WTC11 (cell line): ENCODE data around the gene HINT3. TPM values are rescaled to one million over a fixed set of nuclear protein-coding genes. Genes with fewer than 3 reads are reported as not detected.

Source experiments
- ATAC-seq: fragments of 200-7000 bp; cut with Tn5 transposase; 2 replicates; pipeline ENCODE4 v1.10.0; 2021; ENCODE audit warnings: mild to moderate bottlenecking, moderate library complexity
- CTCF ChIA-PET: fragments of 300-600 bp; sonication (Branson Sonifier 250); formaldehyde crosslinking; loops from one replicate; lab custom pipeline; 2021; ENCODE audit warnings: antibody characterized with exemption; lab: Charles Lee
- POLR2A ChIA-PET: fragments of 350-600 bp; sonication (Branson Sonifier 250); formaldehyde crosslinking; loops from one replicate; lab custom pipeline; 2021; ENCODE audit warnings: antibody characterized with exemption; lab: Charles Lee
- DNase-seq: peaks from one replicate; pipeline ENCODE4 v3.0.0; 2021; ENCODE audit warnings: low spot score
- H3K27ac Mint-ChIP-seq: 2 replicates; pipeline ENCODE4 v1.8.0; 2021; ENCODE audit warnings: mixed read lengths
- H3K27me3 Mint-ChIP-seq: 2 replicates; pipeline ENCODE4 v1.8.0; 2021; ENCODE audit warnings: low read depth, mild to moderate bottlenecking, moderate library complexity, mixed read lengths
- H3K36me3 Mint-ChIP-seq: 2 replicates; pipeline ENCODE4 v1.8.0; 2021; ENCODE audit warnings: mixed read lengths
- H3K4me1 Mint-ChIP-seq: 2 replicates; pipeline ENCODE4 v1.8.0; 2022; ENCODE audit warnings: mixed read lengths
- H3K4me3 Mint-ChIP-seq: 2 replicates; pipeline ENCODE4 v1.8.0; 2021; ENCODE audit warnings: mild to moderate bottlenecking, moderate library complexity, mixed read lengths
- H3K9me3 Mint-ChIP-seq: 2 replicates; pipeline ENCODE4 v1.8.0; 2021; ENCODE audit warnings: mixed read lengths
- ATF3 ChIP-seq: sonication (generic); formaldehyde crosslinking; conservative IDR thresholded peaks from 2 replicates; pipeline ENCODE4 v1.8.1; 2022; ENCODE audit warnings: mild to moderate bottlenecking, missing genetic modification reagents
- E2F1 ChIP-seq: sonication (generic); formaldehyde crosslinking; IDR thresholded peaks from 2 replicates; pipeline ENCODE4 v1.8.0; 2022; ENCODE audit warnings: mild to moderate bottlenecking, missing genetic modification reagents
- ESRRA ChIP-seq: sonication (generic); formaldehyde crosslinking; IDR thresholded peaks from 2 replicates; pipeline ENCODE4 v1.8.1; 2022; ENCODE audit warnings: mild to moderate bottlenecking, missing genetic modification reagents, borderline replicate concordance
- FOXK1 ChIP-seq: sonication (generic); formaldehyde crosslinking; IDR thresholded peaks from 2 replicates; pipeline ENCODE4 v1.8.0; 2022; ENCODE audit warnings: mild to moderate bottlenecking, moderate library complexity, missing genetic modification reagents
- IRF1 ChIP-seq: sonication (generic); formaldehyde crosslinking; IDR thresholded peaks from 2 replicates; pipeline ENCODE4 v1.8.0; 2023; ENCODE audit warnings: missing genetic modification reagents
- NFE2L1 ChIP-seq: sonication (generic); formaldehyde crosslinking; IDR thresholded peaks from 2 replicates; pipeline ENCODE4 v1.8.1; 2023; ENCODE audit warnings: missing genetic modification reagents
- NFYB ChIP-seq: sonication (generic); formaldehyde crosslinking; conservative IDR thresholded peaks from 2 replicates; pipeline ENCODE4 v1.8.0; 2022; ENCODE audit warnings: low read depth, missing genetic modification reagents
- OVOL2 ChIP-seq: fragments of 250-450 bp; sonication (Bioruptor Pico); IDR thresholded peaks from 2 replicates; pipeline ENCODE4 v1.9.0; 2021; ENCODE audit warnings: mild to moderate bottlenecking, borderline replicate concordance
- PREB ChIP-seq: sonication (generic); formaldehyde crosslinking; IDR thresholded peaks from 2 replicates; pipeline ENCODE4 v1.8.1; 2022; ENCODE audit warnings: mild to moderate bottlenecking, missing genetic modification reagents, moderate library complexity, borderline replicate concordance
- RELA ChIP-seq: sonication (generic); formaldehyde crosslinking; IDR thresholded peaks from 2 replicates; pipeline ENCODE4 v1.8.1; 2022; ENCODE audit warnings: missing genetic modification reagents, mild to moderate bottlenecking, borderline replicate concordance
- SOX15 ChIP-seq: fragments of 250-450 bp; sonication (Bioruptor Pico); IDR thresholded peaks from 2 replicates; pipeline ENCODE4 v1.9.0; 2021; ENCODE audit warnings: mild to moderate bottlenecking
- ZNF232 ChIP-seq: sonication (generic); formaldehyde crosslinking; IDR thresholded peaks from 2 replicates; pipeline ENCODE4 v1.8.0; 2022; ENCODE audit warnings: mild to moderate bottlenecking, missing genetic modification reagents
- ZNF263 ChIP-seq: sonication (generic); formaldehyde crosslinking; IDR thresholded peaks from 2 replicates; pipeline ENCODE4 v1.8.1; 2022; ENCODE audit warnings: low read depth, mild to moderate bottlenecking, moderate library complexity, missing genetic modification reagents
- ZNF423 ChIP-seq: fragments of 250-450 bp; sonication (Bioruptor Pico); IDR thresholded peaks from 2 replicates; pipeline ENCODE4 v2.1.2; 2022; ENCODE audit warnings: mild to moderate bottlenecking, moderate library complexity
- total RNA-seq: library from RNA; stranded (reverse); gene quantifications from 3 replicates; pipeline ENCODE4 v1.2.3, GENCODE V29; 2021
- TF ChIP-seq, protein P1 (sequence below): fragments of 250-450 bp; sonication (Bioruptor Pico); conservative IDR thresholded peaks from 2 replicates; pipeline ENCODE4 v1.9.0; 2021; ENCODE audit warnings: mild to moderate bottlenecking
- TF ChIP-seq, protein P2 (sequence below): sonication (generic); formaldehyde crosslinking; IDR thresholded peaks from 2 replicates; pipeline ENCODE4 v1.8.0; 2023; ENCODE audit warnings: missing genetic modification reagents, mild to moderate bottlenecking, borderline replicate concordance
- TF ChIP-seq, protein P3 (sequence below): fragments of 200-600 bp; IDR thresholded peaks from 2 replicates; pipeline ENCODE4 v1.8.0; 2022; ENCODE audit warnings: antibody characterized with exemption

The HINT3 gene
- total RNA-seq, 1 experiment from 2014 or later: 9.4 TPM

- DNase-seq (no peak), ATAC-seq (no peak)
- CTCF ChIA-PET: interaction anchor here (0.8 to 1.6 kb wide), 3 partner anchors 18 to 32 kb away, joined by 3 to 6 read pairs (median 3); partner anchors contain the start of gene HINT3
- POLR2A ChIA-PET: no interaction called here
- no peak overlapping the region for H3K27ac Mint-ChIP-seq
- no peaks in the 10 kb centered on the region for H3K9me3 Mint-ChIP-seq
- H3K4me3 Mint-ChIP-seq: no peak overlapping the region
- H3K4me1 Mint-ChIP-seq: peaks cover 3% of the 10 kb centered on the region
- TF ChIP-seq, protein P1, sequence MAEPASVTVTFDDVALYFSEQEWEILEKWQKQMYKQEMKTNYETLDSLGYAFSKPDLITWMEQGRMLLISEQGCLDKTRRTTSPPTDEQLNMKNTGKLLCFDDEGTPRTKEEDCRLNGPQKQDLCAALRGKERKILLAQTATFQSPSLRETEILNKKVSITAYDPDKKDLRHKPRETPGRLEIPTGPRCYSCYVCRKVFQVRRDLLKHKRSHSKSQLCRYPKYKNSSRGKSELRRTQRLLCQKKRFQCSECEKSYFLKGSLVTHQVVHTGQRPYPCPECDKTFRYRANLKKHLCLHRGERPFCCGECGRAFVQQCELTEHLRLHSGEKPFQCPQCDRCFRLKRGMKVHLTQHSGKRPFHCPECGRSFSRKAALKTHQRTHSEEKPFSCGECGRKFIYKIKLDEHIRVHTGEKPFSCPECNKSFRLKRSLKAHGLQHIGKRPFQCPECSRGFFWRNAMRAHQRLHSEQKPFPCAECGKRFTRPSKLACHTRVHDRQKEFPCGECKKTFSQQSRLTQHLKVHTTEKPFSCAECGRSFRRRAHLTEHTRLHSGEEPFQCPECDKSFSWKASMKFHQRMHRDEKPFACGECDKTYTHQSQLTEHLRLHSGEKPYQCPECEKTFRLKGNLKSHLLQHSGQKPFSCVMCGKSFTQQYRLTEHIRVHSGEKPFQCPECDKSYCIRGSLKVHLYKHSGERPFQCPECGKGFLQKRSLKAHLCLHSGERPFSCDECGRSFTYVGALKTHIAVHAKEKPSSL (CRISPR knock-in tag): no peak
- TF ChIP-seq NFE2L1: no peak
- TF ChIP-seq E2F1 (CRISPR knock-in tag): no peak
- TF ChIP-seq, protein P2, sequence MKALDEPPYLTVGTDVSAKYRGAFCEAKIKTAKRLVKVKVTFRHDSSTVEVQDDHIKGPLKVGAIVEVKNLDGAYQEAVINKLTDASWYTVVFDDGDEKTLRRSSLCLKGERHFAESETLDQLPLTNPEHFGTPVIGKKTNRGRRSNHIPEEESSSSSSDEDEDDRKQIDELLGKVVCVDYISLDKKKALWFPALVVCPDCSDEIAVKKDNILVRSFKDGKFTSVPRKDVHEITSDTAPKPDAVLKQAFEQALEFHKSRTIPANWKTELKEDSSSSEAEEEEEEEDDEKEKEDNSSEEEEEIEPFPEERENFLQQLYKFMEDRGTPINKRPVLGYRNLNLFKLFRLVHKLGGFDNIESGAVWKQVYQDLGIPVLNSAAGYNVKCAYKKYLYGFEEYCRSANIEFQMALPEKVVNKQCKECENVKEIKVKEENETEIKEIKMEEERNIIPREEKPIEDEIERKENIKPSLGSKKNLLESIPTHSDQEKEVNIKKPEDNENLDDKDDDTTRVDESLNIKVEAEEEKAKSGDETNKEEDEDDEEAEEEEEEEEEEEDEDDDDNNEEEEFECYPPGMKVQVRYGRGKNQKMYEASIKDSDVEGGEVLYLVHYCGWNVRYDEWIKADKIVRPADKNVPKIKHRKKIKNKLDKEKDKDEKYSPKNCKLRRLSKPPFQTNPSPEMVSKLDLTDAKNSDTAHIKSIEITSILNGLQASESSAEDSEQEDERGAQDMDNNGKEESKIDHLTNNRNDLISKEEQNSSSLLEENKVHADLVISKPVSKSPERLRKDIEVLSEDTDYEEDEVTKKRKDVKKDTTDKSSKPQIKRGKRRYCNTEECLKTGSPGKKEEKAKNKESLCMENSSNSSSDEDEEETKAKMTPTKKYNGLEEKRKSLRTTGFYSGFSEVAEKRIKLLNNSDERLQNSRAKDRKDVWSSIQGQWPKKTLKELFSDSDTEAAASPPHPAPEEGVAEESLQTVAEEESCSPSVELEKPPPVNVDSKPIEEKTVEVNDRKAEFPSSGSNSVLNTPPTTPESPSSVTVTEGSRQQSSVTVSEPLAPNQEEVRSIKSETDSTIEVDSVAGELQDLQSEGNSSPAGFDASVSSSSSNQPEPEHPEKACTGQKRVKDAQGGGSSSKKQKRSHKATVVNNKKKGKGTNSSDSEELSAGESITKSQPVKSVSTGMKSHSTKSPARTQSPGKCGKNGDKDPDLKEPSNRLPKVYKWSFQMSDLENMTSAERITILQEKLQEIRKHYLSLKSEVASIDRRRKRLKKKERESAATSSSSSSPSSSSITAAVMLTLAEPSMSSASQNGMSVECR (CRISPR knock-in tag): no peak
- no peak for TF ChIP-seq PREB (CRISPR knock-in tag)
- no peaks in the 10 kb centered on the region; the same call in 1 of the 2 replicates for H3K36me3 Mint-ChIP-seq
- no peaks in the 10 kb centered on the region for H3K27me3 Mint-ChIP-seq
Observed at GRCh38 chr6:125924169-125924568, 32.4 kb upstream of the HINT3 start.

- ATAC-seq: no peak
- DNase-seq: no peak
- ChIA-PET CTCF (interaction anchor here (0.8 to 1.6 kb wide), 3 partner anchors 19 to 31 kb away, joined by 3 to 6 read pairs (median 3); partner anchors contain the start of gene HINT3), POLR2A (no interaction called here)
- H3K27ac Mint-ChIP-seq: no peak overlapping the region
- H3K9me3 Mint-ChIP-seq: no peaks in the 10 kb centered on the region
- H3K27me3 Mint-ChIP-seq: no peaks in the 10 kb centered on the region
- no peaks in the 10 kb centered on the region for H3K4me1 Mint-ChIP-seq
- TF ChIP-seq SOX15 (CRISPR knock-in tag): no peak
- TF ChIP-seq OVOL2 (CRISPR knock-in tag): no peak
- TF ChIP-seq IRF1 (CRISPR knock-in tag): no peak
- no peak for TF ChIP-seq NFYB (CRISPR knock-in tag)
- no peak for TF ChIP-seq FOXK1 (CRISPR knock-in tag)
- no peak for TF ChIP-seq ZNF232
- TF ChIP-seq ATF3 (CRISPR knock-in tag): no peak
- TF ChIP-seq RELA (CRISPR knock-in tag): no peak
- no peak for TF ChIP-seq ZNF423 (CRISPR knock-in tag)
- no peak for TF ChIP-seq ZNF263
- no peak for TF ChIP-seq ESRRA
- TF ChIP-seq, protein P3, sequence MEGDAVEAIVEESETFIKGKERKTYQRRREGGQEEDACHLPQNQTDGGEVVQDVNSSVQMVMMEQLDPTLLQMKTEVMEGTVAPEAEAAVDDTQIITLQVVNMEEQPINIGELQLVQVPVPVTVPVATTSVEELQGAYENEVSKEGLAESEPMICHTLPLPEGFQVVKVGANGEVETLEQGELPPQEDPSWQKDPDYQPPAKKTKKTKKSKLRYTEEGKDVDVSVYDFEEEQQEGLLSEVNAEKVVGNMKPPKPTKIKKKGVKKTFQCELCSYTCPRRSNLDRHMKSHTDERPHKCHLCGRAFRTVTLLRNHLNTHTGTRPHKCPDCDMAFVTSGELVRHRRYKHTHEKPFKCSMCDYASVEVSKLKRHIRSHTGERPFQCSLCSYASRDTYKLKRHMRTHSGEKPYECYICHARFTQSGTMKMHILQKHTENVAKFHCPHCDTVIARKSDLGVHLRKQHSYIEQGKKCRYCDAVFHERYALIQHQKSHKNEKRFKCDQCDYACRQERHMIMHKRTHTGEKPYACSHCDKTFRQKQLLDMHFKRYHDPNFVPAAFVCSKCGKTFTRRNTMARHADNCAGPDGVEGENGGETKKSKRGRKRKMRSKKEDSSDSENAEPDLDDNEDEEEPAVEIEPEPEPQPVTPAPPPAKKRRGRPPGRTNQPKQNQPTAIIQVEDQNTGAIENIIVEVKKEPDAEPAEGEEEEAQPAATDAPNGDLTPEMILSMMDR: no peak
- H3K36me3 Mint-ChIP-seq: no peaks in the 10 kb centered on the region; the same call in 1 of the 2 replicates
- H3K4me3 Mint-ChIP-seq: no peak overlapping the region
Observed at GRCh38 chr6:125924697-125925358, 31.7 kb upstream of the HINT3 start.
